GM21576 (cell line): ENCODE data around the gene KCNT1.

ENCODE experiments used
- ATAC-seq: cut with Tn5 transposase; IDR thresholded peaks from one replicate; pipeline ENCODE4 v1.9.1; 2021; ENCODE audit warnings: mild to moderate bottlenecking, moderate library complexity; ENCODE audit not compliant: unreplicated experiment

Gene KCNT1

DNA sequence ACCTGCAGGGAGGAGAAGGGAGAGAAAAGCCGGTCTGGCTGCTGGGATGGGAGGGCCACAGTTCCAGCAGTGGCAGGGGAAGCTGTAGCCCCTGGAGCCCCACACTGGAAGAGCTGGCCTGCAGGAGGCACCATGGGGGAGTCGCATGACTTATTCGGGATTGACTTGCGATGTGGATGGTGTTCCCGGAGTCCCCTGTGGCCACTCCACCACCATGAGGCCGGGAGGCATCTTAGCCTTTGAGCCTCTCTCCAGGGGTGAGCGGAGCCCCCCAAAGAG is 92.0 kb downstream of the KCNT1 start:
- ATAC-seq, result no peak

DNA sequence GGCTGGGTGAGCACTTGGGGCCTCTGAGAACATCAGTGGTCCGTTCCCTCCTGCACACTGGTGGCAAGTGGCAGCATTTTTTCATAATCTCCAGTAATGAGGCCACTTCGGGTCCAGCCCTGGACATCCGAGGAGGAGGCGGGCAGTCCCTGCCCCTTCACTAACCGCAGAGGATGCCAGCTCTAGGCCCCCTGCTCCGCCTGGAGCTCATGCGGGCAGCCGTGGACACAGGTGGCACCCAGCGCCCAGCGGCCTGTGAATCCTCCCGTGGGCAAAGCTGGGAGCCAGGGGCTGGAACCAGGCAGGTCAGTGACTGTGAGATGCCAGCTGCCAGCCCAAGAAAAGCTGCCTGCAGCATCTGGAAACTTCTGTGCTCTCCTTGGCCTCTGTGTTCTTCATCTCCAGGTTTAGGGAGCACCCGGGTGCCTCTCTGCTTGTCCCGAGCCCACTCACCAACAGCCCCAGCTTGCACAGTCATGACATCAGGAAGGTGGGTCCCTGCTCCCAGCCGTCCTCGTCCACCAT is 92.4 kb downstream of the KCNT1 start:
- ATAC-seq, result no peak

GRCh38 chr9:135795391-135795790 is 93.4 kb downstream of the KCNT1 start:
- no peak for ATAC-seq

- ATAC-seq, result no peak
These were observed 95.0 kb downstream of the KCNT1 start for GRCh38 chr9:135796784-135797485.

DNA sequence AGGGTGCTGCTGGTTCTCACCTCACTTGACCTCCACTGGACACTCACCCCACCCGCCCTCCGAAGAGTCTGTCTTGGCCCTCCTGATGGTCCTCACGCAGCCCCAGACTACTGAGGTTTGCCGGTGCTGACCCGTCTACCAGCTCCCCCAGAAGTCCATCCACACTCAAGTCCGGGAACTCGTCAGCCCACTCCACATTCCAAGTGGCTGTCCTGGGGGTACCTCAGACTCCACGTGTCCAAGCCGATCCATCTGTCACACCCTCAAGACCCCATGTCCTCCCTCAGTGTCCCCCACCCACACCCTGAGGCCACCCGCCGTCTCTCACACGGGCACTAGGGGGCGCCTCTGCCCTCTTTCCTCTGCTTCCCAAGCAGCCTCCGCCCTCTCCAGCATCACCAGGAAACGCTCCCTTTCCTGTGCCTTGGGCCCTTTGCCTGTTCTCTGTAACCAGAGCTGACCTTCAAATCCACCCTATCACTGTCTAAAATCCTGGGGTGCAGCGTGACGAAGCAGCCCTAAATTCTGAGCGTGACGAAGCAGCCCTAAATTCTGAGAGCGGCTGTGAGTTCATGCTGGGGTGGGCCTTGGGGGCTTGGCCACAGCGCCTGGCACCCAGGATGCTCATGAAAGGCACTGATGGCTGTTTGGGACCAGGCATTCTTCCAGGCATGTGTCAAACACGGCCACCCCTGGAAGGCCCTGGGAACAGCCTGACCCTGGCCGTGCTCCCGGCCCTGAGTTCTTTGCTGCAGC is 95.7 kb downstream of the KCNT1 start:
- no peak for ATAC-seq

- no peak for ATAC-seq
These were observed 96.2 kb downstream of the KCNT1 start for GRCh38 chr9:135798263-135798585.

DNA sequence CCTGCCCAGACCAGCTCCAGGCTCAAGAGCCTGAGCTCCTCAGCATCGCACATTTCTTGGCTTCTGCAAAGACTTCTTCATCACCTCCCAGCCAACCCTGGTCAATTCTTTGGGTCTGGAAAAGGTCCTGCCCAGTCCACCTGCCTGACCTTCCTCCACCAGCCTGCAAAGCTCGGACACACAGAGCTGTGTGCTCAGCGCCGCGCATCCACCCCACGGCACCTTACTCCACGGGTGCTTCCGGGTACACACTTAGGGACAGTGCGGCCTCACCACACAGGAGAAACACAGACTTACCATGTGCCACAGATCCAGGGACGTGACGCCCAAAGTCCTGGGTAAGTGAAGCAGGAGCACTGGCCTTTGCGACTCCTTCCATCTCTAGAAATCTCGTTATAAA is 97.3 kb downstream of the KCNT1 start:
- ATAC-seq, result no peak

- ATAC-seq, result no peak
These were observed 99.1 kb downstream of the KCNT1 start for GRCh38 chr9:135801070-135801469.

GRCh38 chr9:135802876-135803419 is 101.0 kb downstream of the KCNT1 start:
- no peak for ATAC-seq

DNA sequence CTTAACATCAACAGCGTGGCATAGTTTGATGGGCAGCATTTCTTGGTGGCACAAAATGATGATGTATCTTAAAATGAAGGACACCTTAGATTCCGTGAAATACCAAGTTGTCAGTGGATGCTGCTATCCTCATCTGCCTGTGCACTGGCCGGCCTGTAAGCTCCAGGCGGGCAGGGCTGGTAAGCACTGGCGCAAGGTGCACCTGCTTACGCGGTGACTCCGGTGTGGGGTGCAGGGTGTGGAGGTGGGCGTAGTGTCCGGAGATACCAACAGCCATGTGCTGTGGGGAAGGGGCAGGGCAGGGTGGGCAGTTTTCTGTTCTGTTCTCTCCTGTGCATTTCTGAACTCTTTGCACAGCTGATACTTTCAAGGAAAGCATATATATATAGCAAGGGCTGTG is 101.5 kb downstream of the KCNT1 start:
- no peak for ATAC-seq

GRCh38 chr9:135804581-135805421 is 102.8 kb downstream of the KCNT1 start:
- ATAC-seq, result no peak

- no peak for ATAC-seq
These were observed 103.5 kb downstream of the KCNT1 start for GRCh38 chr9:135805422-135806022.

DNA sequence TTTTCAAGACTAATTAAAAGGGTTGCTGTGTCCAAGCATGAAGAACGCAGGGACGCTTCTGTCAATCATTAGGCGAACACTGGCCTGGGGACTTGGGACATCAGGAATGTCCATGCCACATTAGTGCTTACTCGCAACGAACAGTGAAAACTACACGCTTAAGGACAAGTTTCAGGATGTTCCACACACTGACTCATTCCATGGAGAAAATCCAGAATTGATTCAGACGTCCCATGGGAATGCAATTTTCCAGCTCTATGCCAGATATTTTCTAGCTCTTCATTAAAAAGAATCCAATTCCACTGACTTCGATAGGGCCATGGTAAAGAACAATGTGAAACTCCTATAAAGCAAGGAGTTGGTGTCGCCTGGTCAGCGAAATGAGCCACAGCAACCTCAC is 107.2 kb downstream of the KCNT1 start:
- no peak for ATAC-seq

GRCh38 chr9:135810806-135811575 is 109.0 kb downstream of the KCNT1 start:
- ATAC-seq, result no peak

DNA sequence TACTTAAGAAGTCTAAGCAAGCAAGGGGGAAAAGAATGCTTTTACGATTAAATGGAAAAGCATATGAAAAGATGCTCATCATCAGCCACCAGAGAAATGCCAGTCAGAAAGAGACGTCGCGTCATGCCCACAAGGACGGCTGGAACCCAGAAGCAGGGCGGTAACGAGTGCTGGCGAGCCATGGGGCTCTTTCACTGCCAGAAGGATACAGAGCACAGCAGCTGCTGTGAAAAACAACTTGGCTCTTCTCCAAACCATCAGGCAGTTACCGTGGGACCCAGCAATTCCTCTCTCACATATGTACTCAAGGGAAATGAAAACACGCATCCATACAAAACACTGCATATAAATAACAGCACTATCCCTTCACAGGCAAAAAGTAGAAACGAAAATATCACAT is 109.8 kb downstream of the KCNT1 start:
- ATAC-seq, result no peak

- no peak for ATAC-seq
These were observed 111.0 kb downstream of the KCNT1 start for GRCh38 chr9:135812961-135813360.

DNA sequence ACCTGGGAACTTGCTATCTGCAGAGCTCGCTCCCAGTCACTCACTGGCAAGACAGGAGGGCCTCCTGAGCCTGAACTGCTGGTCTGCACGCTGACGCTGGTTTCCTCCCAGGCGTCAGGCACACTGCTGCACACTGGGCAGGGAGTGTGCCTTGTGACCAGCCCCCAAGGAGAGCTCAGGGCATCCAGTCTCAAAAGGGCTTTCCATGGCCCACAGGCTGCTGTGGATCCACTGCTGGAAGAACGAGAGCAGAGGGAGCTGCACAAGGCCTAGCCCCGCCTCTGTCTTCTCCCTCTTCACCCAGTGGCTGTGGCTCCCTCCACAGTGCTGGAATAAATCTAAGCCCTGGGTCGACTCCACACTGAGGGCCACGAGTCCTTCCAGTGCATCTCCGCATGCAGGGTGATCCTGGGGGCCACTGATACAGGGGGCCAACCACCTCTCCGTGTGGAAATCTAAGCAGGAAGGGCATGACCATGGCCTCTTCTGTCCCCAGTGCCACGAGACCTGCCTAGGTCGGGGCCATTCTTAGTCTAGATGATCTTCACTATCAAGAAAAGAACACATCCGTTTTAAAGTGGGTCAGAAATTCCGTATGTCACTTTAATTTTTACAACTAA is 111.8 kb downstream of the KCNT1 start:
- no peak for ATAC-seq

GRCh38 chr9:135814421-135815095 is 112.6 kb downstream of the KCNT1 start:
- no peak for ATAC-seq

GRCh38 chr9:135815413-135815812 is 113.4 kb downstream of the KCNT1 start:
- no peak for ATAC-seq
